Epithelial cell of esophagus (primary cell): Measurements from ENCODE around the gene B3GALT4.
"Not testable (repeated sequence)": the region's sequence is repeated elsewhere in the genome, so short reads cannot be mapped to it uniquely, and the experiment has no call there.

ENCODE experiments used
- DNase-seq: peaks from one replicate; pipeline ENCODE4 v3.0.0; 2010; ENCODE audit warnings: low read depth
- H3K4me3 ChIP-seq: 2 replicates; pipeline ENCODE4 v1.5.1; 2011; ENCODE audit warnings: mild to moderate bottlenecking, low read length, control low read depth
- TF ChIP-seq, protein P1 (sequence below): IDR thresholded peaks from 2 replicates; pipeline ENCODE4 v1.5.1; 2011; ENCODE audit warnings: low read depth, mild to moderate bottlenecking, low read length, control low read depth, inconsistent platforms; ENCODE audit not compliant: insufficient read depth; ENCODE audit errors: missing control alignments

Gene B3GALT4

DNA sequence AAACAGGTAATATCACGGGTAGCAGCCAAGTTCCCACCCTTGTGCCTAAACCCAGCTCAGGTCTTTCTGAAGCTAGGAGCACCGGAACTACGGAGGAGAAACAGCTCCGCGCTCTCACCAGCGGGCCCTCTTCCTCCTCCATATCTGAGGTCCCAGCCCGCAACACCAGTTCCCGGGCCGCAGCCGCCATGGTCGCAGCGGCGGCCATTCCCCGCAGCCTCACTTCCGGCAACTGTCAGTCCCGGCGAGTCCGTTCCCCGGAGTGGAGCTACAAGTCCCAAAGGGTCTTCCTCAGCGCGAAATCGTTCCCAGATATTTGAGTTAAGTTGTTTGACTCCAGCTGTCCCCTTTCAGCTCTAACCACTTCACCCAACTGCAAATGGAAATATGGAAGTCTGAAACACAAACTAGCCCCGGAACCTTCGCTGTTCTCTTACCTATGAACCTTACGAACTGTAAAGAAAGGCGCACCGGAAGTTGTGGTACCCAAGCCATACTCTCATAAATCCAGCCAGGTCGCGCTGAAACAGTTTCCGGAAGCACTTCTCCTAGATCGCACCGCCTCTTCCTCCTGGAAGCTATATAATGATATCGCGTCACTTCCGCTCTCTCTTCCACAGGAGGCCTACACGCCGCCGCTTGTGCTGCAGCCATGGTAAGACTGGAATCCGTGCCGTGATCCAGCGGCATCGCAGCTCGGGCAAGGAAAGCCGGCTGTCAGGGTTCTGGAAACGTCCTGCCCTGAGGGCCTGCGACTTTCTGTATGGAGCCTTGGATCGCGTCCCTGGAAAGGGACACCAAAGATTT is 5.3 kb upstream of the B3GALT4 start, which contains the start of the genes RPS18 and VPS52:
TSS of gene RPS18 (plus strand) at position 608 of the 807 bp plus-strand sequence. CDS start at position 653, 45 bp downstream.
TSS of gene VPS52 (minus strand) at position 409 of the 807 bp plus-strand sequence. CDS start at position 208, 201 bp downstream.
- H3K4me3 ChIP-seq, result peak within 1 kb of the TSS; percentile 100
- DNase-seq, result peak; percentile 99
- TF ChIP-seq, protein P1, sequence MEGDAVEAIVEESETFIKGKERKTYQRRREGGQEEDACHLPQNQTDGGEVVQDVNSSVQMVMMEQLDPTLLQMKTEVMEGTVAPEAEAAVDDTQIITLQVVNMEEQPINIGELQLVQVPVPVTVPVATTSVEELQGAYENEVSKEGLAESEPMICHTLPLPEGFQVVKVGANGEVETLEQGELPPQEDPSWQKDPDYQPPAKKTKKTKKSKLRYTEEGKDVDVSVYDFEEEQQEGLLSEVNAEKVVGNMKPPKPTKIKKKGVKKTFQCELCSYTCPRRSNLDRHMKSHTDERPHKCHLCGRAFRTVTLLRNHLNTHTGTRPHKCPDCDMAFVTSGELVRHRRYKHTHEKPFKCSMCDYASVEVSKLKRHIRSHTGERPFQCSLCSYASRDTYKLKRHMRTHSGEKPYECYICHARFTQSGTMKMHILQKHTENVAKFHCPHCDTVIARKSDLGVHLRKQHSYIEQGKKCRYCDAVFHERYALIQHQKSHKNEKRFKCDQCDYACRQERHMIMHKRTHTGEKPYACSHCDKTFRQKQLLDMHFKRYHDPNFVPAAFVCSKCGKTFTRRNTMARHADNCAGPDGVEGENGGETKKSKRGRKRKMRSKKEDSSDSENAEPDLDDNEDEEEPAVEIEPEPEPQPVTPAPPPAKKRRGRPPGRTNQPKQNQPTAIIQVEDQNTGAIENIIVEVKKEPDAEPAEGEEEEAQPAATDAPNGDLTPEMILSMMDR, result no peak

DNA sequence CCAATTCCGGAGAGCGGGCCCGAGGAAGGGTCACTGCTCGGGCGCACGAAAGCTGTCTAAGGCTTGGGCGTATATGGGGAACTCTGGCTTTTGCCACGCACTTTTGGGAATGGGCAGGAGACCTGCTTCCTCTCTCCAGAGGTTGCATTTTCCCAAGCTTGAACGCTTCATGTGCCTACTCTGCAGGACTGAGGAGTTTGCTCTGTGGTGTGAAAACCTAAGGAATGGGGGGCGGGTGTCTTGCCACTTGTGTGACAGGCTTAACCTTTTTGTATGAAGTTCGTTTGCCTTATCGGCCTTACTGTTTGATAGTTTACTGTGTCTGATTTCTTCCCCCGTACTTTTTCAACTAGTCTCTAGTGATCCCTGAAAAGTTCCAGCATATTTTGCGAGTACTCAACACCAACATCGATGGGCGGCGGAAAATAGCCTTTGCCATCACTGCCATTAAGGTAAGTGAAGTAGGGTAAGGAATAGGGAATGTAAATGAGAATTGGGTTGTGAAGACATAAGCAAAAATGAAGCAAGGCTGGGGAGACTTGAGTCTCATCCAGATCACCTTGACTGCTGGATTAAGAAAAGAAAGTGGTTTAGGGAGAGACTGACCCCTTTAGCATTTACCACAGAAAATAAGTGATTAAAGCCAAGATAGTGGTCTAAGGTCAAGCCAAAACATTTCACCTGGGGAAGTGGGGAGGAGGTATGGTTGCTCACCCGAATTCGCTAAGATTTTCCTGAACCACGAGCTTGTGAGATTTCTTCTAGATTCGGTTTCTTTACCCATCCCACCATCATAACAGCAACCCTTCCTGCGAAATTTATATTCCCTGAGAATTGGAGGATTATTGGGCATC is 4.4 kb upstream of the B3GALT4 start:
- TF ChIP-seq, protein P1, result no peak
- no peak for DNase-seq
- H3K4me3 ChIP-seq, result peak overlapping the region; percentile 100

DNA sequence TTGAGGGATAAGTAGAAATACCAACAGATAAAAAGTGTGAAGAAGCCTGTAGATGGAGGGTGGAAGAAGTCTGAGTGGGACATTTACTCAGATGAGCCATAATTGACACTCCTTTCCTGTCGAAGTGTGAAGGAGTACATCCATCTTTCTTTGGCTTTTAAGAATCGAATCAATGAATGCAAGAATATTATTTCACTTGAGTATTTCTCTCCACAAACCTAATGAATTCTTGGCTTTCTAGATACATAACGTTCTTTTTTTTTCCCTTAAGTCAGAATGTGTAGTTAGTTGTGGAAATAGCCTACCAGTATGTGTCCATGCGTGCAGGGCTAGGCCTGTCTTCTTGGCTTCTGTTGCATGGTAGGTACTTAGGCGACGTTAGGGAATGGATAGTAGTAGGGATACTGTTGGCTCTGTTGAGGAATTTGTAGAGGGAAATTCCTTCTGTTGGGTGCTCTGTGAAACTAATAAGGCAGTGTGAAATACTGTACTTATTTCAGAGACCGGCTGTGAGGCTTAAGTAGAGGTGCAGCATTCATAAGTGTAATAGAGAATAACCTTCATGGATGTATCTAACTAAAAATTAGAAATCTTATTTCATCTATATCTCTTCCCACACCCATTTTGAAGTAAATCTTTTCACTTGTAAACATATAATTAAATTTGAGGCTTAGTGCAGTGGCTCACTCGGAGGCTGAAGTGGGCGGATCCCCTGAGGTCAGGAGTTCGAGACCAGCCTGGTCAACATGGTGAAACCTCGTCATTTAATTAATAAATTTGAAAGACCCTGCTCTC is 3.6 kb upstream of the B3GALT4 start:
- H3K4me3 ChIP-seq, result peak overlapping the region; percentile 100
- TF ChIP-seq, protein P1, result no peak

DNA sequence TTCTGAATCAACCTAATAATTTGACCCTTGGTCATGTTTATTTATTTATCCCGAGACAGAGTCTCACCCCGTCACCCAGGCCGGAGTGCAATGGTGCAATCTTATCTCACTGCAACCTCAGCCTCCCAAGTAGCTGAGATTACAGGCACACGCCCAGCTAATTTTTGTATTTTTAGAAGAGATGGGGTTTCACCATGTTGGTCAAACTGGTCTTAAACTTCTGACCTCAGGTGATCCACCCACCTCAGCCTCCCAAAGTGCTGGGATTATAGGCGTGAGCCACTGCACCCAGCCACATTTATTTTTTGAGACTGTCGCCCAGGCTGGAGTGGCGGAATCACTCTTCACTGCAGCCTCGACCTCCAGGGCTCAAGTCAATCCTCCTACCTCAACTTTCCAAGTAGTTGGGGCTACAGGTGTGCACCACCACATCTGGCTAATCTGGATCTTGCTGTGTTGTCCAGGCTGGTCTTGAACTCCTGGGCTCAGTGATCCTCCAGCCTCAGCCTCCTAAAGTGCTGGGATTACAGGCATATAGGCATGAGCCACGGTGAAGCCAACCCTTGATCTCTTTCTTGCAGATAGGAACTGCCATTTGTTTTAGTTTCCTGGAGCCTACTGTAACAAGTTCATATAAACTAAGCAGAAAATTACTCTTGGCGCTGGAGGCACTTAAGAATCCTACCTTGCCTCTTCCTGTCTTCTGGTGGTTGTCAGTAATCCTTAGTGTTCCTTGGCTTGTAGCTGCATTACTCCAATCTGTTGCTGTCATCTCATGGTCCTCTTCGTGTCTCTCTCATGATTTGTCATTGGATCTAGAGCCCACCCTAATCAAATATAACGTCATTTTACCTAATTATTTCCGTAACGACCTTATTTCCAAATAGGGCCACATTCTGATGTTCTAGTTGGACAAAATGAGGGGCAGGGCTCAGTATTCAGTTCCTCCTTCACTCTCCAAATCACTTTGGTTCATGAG is 2.7 kb upstream of the B3GALT4 start:
- DNase-seq, result no peak
- peak overlapping the region; percentile 100 for H3K4me3 ChIP-seq
- TF ChIP-seq, protein P1, result no peak

More for the DNA sequence above, 3.6 kb upstream of the B3GALT4 start:
- DNase-seq, result no peak

DNA sequence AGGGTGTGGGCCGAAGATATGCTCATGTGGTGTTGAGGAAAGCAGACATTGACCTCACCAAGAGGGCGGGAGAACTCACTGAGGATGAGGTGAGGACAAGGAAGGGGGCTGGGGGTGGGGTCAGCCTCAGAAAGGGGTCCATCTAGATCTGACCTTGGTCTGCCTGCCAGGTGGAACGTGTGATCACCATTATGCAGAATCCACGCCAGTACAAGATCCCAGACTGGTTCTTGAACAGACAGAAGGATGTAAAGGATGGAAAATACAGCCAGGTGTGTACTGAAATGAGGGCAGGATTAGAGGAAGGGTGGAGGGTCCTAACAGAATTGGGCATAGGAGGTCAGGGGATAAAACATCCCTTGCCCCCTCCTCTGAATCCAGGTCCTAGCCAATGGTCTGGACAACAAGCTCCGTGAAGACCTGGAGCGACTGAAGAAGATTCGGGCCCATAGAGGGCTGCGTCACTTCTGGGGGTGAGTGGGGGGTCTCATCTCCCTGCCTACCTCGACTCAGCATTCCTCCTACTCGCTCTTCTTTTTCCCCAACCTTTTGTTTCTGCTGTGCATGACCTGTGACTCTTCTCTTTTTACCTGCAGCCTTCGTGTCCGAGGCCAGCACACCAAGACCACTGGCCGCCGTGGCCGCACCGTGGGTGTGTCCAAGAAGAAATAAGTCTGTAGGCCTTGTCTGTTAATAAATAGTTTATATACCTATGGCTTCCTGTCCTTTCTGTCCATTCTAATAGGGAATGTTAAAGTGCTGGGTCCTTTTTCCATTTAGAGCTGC is 935 bp upstream of the B3GALT4 start:
- DNase-seq, result not testable (repeated sequence)
- peak overlapping the region; percentile 68 for H3K4me3 ChIP-seq

DNA sequence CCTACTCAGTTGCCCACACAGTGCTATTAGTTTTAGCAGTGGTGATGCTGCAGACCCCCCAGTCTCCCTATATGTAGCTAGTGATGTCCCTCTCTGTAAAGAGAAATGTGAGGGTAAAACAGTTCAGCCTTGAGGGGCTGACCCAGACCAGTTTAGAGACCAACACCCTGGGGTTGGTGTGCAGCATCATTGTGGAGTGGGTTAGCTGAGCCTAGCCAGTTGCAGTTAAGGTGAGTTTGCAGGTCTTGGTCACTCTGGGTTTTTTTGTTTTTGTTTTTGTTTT is 401 bp upstream of the B3GALT4 start:
- TF ChIP-seq, protein P1, result no peak
- H3K4me3 ChIP-seq, result peak overlapping the region; percentile 68
- DNase-seq, result no peak
